SK-N-SH treated with all-trans-retinoic acid at 6 μM for 48 hours (cell line): ENCODE results near the gene LMO7.

ENCODE experiments used
- ATAC-seq: fragments of 200-7000 bp; cut with Tn5 transposase; 3 replicates; pipeline ENCODE4 v1.9.1; 2020; ENCODE audit warnings: mild to moderate bottlenecking, moderate library complexity
- ARNTL ChIP-seq: fragments of 450-650 bp; formaldehyde crosslinking; IDR thresholded peaks from 2 replicates; pipeline ENCODE4 v1.5.0; 2020; ENCODE audit warnings: low read depth, mild to moderate bottlenecking, moderate library complexity, borderline replicate concordance
- BACH2 ChIP-seq: fragments of 250-450 bp; sonication (Bioruptor Pico); IDR thresholded peaks from 2 replicates; pipeline ENCODE4 v1.9.0; 2021; ENCODE audit warnings: mild to moderate bottlenecking, borderline replicate concordance
- CREB5 ChIP-seq: fragments of 250-450 bp; sonication (Bioruptor Pico); IDR thresholded peaks from 2 replicates; pipeline ENCODE4 v1.5.1; 2020; ENCODE audit warnings: low read depth, mild to moderate bottlenecking, moderate library complexity
- CSDC2 ChIP-seq: fragments of 250-450 bp; sonication (Bioruptor Pico); IDR thresholded peaks from 2 replicates; pipeline ENCODE4 v1.5.0; 2020; ENCODE audit warnings: mild to moderate bottlenecking, moderate library complexity
- ISL1 ChIP-seq: fragments of 250-450 bp; sonication (Bioruptor Pico); IDR thresholded peaks from 2 replicates; pipeline ENCODE4 v2.1.2; 2022; ENCODE audit warnings: mild to moderate bottlenecking, moderate library complexity
- OSR1 ChIP-seq: fragments of 250-450 bp; sonication (Bioruptor Pico); IDR thresholded peaks from 2 replicates; pipeline ENCODE4 v1.8.0; 2022; ENCODE audit warnings: moderate library complexity, mild to moderate bottlenecking, inconsistent platforms
- PATZ1 ChIP-seq: fragments of 250-450 bp; sonication (Bioruptor Pico); IDR thresholded peaks from 2 replicates; pipeline ENCODE4 v1.8.0; 2020; ENCODE audit warnings: mild to moderate bottlenecking, moderate library complexity, borderline replicate concordance
- PPARA ChIP-seq: fragments of 250-450 bp; sonication (Bioruptor Pico); IDR thresholded peaks from 2 replicates; pipeline ENCODE4 v1.5.0; 2020; ENCODE audit warnings: mild to moderate bottlenecking, borderline replicate concordance
- RARB ChIP-seq: fragments of 250-450 bp; sonication (Bioruptor Pico); IDR thresholded peaks from 2 replicates; pipeline ENCODE4 v1.8.0; 2021; ENCODE audit warnings: mild to moderate bottlenecking, moderate library complexity
- SNAI2 ChIP-seq: fragments of 250-450 bp; sonication (Bioruptor Pico); IDR thresholded peaks from 2 replicates; pipeline ENCODE4 v1.5.0; 2020; ENCODE audit warnings: mild to moderate bottlenecking, moderate library complexity
- TCF4 ChIP-seq: fragments of 250-450 bp; sonication (Bioruptor Pico); IDR thresholded peaks from 2 replicates; pipeline ENCODE4 v1.8.0; 2021; ENCODE audit warnings: mild to moderate bottlenecking, moderate library complexity, borderline replicate concordance
- TOX ChIP-seq: fragments of 250-450 bp; sonication (Bioruptor Pico); IDR thresholded peaks from 2 replicates; pipeline ENCODE4 v1.8.0; 2021; ENCODE audit warnings: mild to moderate bottlenecking, moderate library complexity, borderline replicate concordance
- ZC3H10 ChIP-seq: fragments of 250-450 bp; sonication (Bioruptor Pico); IDR thresholded peaks from 2 replicates; pipeline ENCODE4 v1.5.1; 2021; ENCODE audit warnings: mild to moderate bottlenecking, moderate library complexity
- ZFP30 ChIP-seq: fragments of 450-650 bp; formaldehyde crosslinking; IDR thresholded peaks from 2 replicates; pipeline ENCODE4 v1.5.0; 2022; ENCODE audit warnings: mild to moderate bottlenecking, moderate library complexity
- ZNF70 ChIP-seq: fragments of 450-650 bp; formaldehyde crosslinking; IDR thresholded peaks from 2 replicates; pipeline ENCODE4 v1.5.0; 2020; ENCODE audit warnings: mild to moderate bottlenecking, moderate library complexity
- ZNF8 ChIP-seq: fragments of 450-650 bp; formaldehyde crosslinking; IDR thresholded peaks from 2 replicates; pipeline ENCODE4 v1.5.0; 2020; ENCODE audit warnings: mild to moderate bottlenecking, moderate library complexity
- TF ChIP-seq, protein P1 (sequence below): fragments of 250-450 bp; sonication (Bioruptor Pico); IDR thresholded peaks from 2 replicates; pipeline ENCODE4 v1.5.0; 2020; ENCODE audit warnings: mild to moderate bottlenecking, moderate library complexity
- TF ChIP-seq, protein P2 (sequence below): fragments of 250-450 bp; sonication (Bioruptor Pico); IDR thresholded peaks from 2 replicates; pipeline ENCODE4 v1.5.1; 2021; ENCODE audit warnings: mild to moderate bottlenecking, moderate library complexity

The LMO7 gene

GRCh38 chr13:75895168-75895567 is 259.0 kb downstream of the LMO7 start:
- ATAC-seq: no peak
- TF ChIP-seq ZNF70 (CRISPR knock-in tag) (no peak), CSDC2 (CRISPR knock-in tag) (no peak), CREB5 (CRISPR knock-in tag) (no peak)
- TF ChIP-seq, all 23 proteins: peak for 0

- no peak for ATAC-seq
These were observed 260.1 kb downstream of the LMO7 start for GRCh38 chr13:75896271-75896670.

DNA sequence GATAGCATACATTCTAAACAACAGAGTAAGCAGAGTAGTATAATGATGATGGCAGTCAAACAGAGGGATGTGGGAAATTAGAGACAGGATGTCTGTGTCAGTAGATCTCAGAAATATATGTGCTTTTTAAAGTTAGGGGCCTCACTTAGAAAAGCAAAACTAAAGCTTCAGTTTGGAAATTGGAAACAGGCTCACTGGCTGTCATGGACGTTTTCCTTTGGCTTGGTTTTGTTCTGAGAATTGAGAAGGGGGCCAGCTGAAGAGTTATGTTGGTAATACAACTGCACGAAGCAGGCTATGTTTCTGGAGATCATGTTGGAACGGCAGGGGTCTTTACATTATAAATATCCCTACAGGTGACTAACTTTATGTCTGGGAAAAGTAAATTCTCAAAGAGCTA is 261.3 kb downstream of the LMO7 start:
- TF ChIP-seq CSDC2 (CRISPR knock-in tag) (no peak), PATZ1 (no peak)
- TF ChIP-seq, all 23 proteins: peak for 0
- ATAC-seq: no peak

More at GRCh38 chr13:75896271-75896670, 260.1 kb downstream of the LMO7 start:
- TF ChIP-seq PATZ1 (no peak), ARNTL (no peak), OSR1 (no peak), ISL1 (CRISPR knock-in tag) (no peak), ZNF8 (CRISPR knock-in tag) (no peak), ZNF70 (CRISPR knock-in tag) (no peak), RARB (CRISPR knock-in tag) (no peak), BACH2 (CRISPR knock-in tag) (no peak), CSDC2 (CRISPR knock-in tag) (no peak), ZC3H10 (CRISPR knock-in tag) (no peak), PPARA (CRISPR knock-in tag) (no peak), TCF4 (CRISPR knock-in tag) (no peak), ZFP30 (CRISPR knock-in tag) (no peak), SNAI2 (CRISPR knock-in tag) (no peak)
- TF ChIP-seq, protein P1, sequence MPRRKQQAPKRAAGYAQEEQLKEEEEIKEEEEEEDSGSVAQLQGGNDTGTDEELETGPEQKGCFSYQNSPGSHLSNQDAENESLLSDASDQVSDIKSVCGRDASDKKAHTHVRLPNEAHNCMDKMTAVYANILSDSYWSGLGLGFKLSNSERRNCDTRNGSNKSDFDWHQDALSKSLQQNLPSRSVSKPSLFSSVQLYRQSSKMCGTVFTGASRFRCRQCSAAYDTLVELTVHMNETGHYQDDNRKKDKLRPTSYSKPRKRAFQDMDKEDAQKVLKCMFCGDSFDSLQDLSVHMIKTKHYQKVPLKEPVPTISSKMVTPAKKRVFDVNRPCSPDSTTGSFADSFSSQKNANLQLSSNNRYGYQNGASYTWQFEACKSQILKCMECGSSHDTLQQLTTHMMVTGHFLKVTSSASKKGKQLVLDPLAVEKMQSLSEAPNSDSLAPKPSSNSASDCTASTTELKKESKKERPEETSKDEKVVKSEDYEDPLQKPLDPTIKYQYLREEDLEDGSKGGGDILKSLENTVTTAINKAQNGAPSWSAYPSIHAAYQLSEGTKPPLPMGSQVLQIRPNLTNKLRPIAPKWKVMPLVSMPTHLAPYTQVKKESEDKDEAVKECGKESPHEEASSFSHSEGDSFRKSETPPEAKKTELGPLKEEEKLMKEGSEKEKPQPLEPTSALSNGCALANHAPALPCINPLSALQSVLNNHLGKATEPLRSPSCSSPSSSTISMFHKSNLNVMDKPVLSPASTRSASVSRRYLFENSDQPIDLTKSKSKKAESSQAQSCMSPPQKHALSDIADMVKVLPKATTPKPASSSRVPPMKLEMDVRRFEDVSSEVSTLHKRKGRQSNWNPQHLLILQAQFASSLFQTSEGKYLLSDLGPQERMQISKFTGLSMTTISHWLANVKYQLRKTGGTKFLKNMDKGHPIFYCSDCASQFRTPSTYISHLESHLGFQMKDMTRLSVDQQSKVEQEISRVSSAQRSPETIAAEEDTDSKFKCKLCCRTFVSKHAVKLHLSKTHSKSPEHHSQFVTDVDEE (CRISPR knock-in tag): no peak
- TF ChIP-seq, protein P2, sequence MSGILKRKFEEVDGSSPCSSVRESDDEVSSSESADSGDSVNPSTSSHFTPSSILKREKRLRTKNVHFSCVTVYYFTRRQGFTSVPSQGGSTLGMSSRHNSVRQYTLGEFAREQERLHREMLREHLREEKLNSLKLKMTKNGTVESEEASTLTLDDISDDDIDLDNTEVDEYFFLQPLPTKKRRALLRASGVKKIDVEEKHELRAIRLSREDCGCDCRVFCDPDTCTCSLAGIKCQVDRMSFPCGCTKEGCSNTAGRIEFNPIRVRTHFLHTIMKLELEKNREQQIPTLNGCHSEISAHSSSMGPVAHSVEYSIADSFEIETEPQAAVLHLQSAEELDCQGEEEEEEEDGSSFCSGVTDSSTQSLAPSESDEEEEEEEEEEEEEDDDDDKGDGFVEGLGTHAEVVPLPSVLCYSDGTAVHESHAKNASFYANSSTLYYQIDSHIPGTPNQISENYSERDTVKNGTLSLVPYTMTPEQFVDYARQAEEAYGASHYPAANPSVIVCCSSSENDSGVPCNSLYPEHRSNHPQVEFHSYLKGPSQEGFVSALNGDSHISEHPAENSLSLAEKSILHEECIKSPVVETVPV: no peak

DNA sequence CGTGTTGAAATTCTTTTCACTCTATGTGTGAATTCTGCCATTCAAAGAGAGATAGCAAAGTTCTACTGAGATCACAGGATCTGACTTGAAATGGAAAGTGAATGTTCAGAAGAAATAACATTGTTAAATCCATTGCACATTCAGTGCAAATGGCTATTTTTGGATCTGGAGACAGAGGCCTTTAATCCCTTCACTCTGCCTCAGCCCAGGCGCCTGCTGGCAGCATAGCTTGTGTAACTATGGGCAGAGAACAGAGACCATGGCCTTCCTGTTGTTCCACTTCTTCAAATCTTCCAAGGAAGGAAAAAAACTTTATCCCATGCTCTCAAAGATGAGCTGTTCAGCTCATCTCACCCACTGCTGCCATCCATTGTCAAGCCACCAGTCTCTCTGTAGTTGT is 265.4 kb downstream of the LMO7 start:
- no peak for TF ChIP-seq CSDC2 (CRISPR knock-in tag)
- TF ChIP-seq TOX (CRISPR knock-in tag): no peak
- no peak for TF ChIP-seq ISL1 (CRISPR knock-in tag)
- no peak for TF ChIP-seq CREB5 (CRISPR knock-in tag)
- ATAC-seq: no peak
